Tibial artery (tissue), 4 donors: ENCODE data around the gene LRRC8D.

Experiments used
- DNase-seq, 2 donors: peaks; one replicate each; pipeline ENCODE4 v3.0.0-alpha.2; 2019
- H3K27ac ChIP-seq, 2 donors: fragments of 200-600 bp; sonication (generic) in 1 of 2; 1 replicate in 1 of 2; 2 replicates in 1 of 2; pipeline ENCODE4 v1.5.1; 2018 to 2019; ENCODE audit warnings: mild to moderate bottlenecking in 1 of 2
- H3K27me3 ChIP-seq, 2 donors: fragments of 200-600 bp; sonication (generic) in 1 of 2; one replicate each; pipeline versions ENCODE4 v1.5.1 to v1.6.0; 2016 to 2019
- H3K36me3 ChIP-seq, 3 donors: fragments of 200-600 bp; sonication (generic) in 2 of 3; one replicate each; pipeline ENCODE4 v1.5.1; 2016 to 2019; ENCODE audit warnings: mild to moderate bottlenecking in 2 of 3
- H3K4me1 ChIP-seq, 4 donors: fragments of 200-600 bp; sonication (generic) in 2 of 4; 1 replicate in 3 of 4; 2 replicates in 1 of 4; pipeline ENCODE4 v1.5.1; 2016 to 2019
- H3K4me3 ChIP-seq, 2 donors: fragments of 200-600 bp; sonication (generic) in 1 of 2; 1 replicate in 1 of 2; 2 replicates in 1 of 2; pipeline ENCODE4 v1.5.1; 2018 to 2019; ENCODE audit warnings: mild to moderate bottlenecking in 2 of 2
- H3K9me3 ChIP-seq, 3 donors: fragments of 200-600 bp; sonication (generic) in 1 of 3; one replicate each; pipeline ENCODE4 v1.5.1; 2016 to 2019
- intact Hi-C: fragments of 100-400 bp; cut with DNase I; formaldehyde crosslinking; loops from one replicate; pipeline ENCODE4 v1.15.0; 2023; ENCODE audit warnings: low total_unique reads
- TF ChIP-seq, protein P1 (sequence below), 2 experiments: fragments of 200-600 bp in 1 of 2; fragments of 450-650 bp in 1 of 2; IDR thresholded peaks; one replicate each; pipeline ENCODE4 v1.5.1; 2017 to 2019; ENCODE audit warnings: antibody characterized with exemption in 2 of 2, mild to moderate bottlenecking in 1 of 2, moderate library complexity in 1 of 2

Gene LRRC8D

DNA sequence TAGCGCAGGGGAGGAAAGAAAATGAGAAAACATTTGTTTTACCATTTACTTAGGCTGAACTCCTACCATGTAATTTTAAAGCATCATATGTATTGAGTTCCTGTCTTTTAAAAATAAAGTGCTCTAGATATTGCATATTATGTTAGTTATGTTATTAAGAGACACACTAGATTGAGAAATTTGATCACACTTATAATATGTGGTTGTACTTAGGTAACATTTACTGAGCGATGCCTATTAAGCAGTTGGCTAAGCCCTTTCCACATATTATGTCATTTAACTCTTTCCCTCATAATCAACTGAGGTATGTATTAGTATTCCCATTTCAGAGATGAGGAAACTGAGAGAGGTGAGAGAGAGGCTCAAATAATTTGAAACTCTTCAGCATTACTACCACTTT lies 4.5 kb upstream of the LRRC8D start:
- no peak for DNase-seq
- no peaks in the 10 kb centered on the region for H3K36me3 ChIP-seq
- no peaks in the 10 kb centered on the region for H3K9me3 ChIP-seq
- no peak overlapping the region for H3K27ac ChIP-seq
- intact Hi-C loops, result no loop called here
- peaks cover 0 to 3% of the 10 kb centered on the region in 2 donors for H3K27me3 ChIP-seq
- peaks cover 0 to 8% (median 3%) of the 10 kb centered on the region in 4 donors for H3K4me1 ChIP-seq
- TF ChIP-seq, protein P1, sequence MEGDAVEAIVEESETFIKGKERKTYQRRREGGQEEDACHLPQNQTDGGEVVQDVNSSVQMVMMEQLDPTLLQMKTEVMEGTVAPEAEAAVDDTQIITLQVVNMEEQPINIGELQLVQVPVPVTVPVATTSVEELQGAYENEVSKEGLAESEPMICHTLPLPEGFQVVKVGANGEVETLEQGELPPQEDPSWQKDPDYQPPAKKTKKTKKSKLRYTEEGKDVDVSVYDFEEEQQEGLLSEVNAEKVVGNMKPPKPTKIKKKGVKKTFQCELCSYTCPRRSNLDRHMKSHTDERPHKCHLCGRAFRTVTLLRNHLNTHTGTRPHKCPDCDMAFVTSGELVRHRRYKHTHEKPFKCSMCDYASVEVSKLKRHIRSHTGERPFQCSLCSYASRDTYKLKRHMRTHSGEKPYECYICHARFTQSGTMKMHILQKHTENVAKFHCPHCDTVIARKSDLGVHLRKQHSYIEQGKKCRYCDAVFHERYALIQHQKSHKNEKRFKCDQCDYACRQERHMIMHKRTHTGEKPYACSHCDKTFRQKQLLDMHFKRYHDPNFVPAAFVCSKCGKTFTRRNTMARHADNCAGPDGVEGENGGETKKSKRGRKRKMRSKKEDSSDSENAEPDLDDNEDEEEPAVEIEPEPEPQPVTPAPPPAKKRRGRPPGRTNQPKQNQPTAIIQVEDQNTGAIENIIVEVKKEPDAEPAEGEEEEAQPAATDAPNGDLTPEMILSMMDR (IDR thresholded peaks at IDR 0.05), result no peak
- no peak overlapping the region for H3K4me3 ChIP-seq

DNA sequence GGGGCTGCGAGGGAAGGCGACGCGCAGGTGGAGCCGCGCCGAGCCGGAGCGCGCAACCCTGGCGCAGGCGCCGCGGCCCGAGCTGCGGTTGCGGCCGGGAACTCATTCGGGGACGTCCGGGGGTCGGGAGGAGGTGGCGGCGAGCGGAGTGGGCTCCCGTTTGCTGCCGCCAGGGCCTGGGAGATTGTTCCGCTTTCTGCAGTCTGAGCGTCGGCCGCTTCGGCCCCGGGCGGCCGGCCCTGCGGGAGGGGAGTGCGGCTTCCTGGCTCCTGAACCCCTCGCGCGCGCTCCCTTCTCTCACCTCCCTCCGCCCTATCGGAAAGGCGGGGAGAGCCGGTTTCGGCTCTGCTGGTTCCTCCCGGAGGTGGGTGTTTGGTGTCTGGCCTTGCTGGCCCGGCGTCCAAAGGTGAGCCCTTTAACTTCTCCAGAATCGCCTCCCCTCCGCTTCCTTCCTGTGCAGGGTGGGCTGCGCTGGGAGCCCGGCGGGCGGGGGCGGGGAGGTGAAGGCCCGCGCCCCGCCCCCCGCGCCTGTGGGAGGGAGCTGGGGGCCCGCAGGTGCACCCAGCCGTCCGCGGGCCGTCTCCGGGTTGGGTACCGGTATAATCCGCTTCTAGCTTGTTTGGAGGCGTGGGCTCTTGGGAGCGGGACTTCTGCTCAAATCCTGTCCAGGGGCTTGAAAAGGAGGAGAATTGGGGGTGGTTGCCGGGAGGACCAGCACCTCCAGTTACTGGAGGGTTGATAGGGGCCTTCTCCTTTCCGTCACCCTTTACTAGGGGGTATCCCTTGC lies 683 bp downstream of the LRRC8D start:
- no peaks in the 10 kb centered on the region for H3K9me3 ChIP-seq
- peak in 1 of 2 donors; percentile 67 for DNase-seq

DNA sequence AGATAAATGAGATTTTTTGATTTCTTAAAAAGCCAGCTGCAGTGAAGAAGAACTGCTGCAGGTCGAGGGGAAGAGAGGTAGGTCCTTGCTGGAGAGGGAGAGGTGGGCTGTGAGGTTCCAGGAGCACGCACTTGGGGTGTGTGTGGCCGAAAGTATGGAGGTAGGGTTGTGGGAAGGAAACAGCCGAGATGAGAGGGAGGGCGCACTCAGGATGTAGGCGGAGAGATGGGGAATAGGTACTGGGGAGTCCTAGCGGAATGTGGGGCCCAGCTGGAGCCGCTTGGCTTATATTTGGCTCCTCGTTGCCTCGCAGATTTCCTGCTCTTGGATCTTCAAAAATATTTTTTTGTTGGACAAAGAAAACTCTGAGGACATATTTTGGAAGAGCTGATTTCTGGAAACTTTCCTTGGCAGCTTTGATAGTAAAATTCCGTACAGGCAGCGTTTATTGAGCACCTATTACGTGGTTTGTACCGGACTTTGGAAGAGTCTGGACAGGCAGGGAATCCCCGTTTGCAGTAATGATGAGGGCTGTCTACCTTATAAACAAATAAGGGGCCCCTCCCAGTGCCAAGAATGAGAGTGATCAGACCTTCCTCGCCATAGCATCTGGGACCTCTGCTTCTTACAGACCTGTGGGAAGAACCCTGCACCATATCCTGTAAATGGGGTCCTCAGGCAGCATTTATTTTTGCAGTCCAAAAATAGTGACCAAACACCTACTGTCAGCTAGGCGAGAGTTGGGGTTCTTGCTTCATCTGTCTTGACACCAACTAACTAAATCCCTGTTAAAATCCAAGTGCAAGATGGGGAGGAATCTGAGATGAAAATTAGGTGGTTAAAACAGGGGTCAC lies 1.5 kb downstream of the LRRC8D start:
- peaks cover 0 to 3% of the 10 kb centered on the region in 2 donors for H3K27me3 ChIP-seq
- no peak for DNase-seq
- H3K27ac ChIP-seq, result no peak overlapping the region
- H3K4me1 ChIP-seq, result peaks cover 0 to 16% (median 8%) of the 10 kb centered on the region in 4 donors
- TF ChIP-seq, protein P1 (IDR thresholded peaks at IDR 0.05), result no peak
- H3K4me3 ChIP-seq, result peak overlapping the region; percentile 64 to 74
- H3K36me3 ChIP-seq, result no peaks in the 10 kb centered on the region
- intact Hi-C loops, result no loop called here
- no peaks in the 10 kb centered on the region for H3K9me3 ChIP-seq

More for the DNA sequence above, 683 bp downstream of the LRRC8D start:
- Histone ChIP-seq H3K27me3 (peaks cover 0 to 3% of the 10 kb centered on the region in 2 donors), H3K4me3 (peak overlapping the region; percentile 64 to 74), H3K4me1 (peaks cover 0 to 16% (median 8%) of the 10 kb centered on the region in 4 donors), H3K36me3 (no peaks in the 10 kb centered on the region), H3K27ac (peak overlapping the region; percentile 55 to 58)
- intact Hi-C loops, result no loop called here
- TF ChIP-seq, protein P1 (IDR thresholded peaks at IDR 0.05), result no peak

DNA sequence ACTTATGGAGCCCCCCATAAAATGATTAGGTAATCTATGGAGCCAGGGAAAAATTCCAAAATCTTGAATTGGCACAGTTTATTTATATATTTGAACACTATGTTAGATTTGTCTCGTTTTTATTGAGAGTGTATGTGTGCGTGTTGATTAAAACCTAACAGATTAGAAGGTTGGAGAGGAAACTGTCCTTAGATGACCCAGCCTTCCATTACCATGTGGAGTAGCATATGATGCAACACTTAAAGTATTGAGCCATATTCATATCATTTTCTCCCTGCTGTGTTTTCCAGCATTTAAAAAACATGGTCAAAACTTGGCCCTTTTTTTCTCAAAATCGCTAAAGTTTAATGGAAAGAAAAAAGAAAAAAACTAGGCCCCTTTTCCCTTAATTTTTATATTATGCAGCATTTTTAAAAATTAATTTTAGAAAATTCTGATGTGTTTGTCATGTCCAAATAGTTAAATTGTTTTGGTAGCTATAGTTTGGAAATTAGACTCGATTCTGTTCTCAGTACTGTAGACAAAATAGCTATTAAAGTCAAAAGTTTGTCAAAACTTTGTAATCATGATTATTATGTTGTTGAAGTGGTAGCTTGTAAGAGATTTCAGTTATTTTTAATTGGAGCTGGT lies 2.3 kb downstream of the LRRC8D start:
- no peak overlapping the region for H3K4me3 ChIP-seq
- TF ChIP-seq, protein P1 (IDR thresholded peaks at IDR 0.05), result no peak
- peaks cover 0 to 16% (median 8%) of the 10 kb centered on the region in 4 donors for H3K4me1 ChIP-seq
- intact Hi-C loops, result no loop called here
- no peak overlapping the region for H3K27ac ChIP-seq
- H3K27me3 ChIP-seq, result no peaks in the 10 kb centered on the region
- DNase-seq, result no peak
- no peaks in the 10 kb centered on the region for H3K36me3 ChIP-seq
- H3K9me3 ChIP-seq, result no peaks in the 10 kb centered on the region

DNA sequence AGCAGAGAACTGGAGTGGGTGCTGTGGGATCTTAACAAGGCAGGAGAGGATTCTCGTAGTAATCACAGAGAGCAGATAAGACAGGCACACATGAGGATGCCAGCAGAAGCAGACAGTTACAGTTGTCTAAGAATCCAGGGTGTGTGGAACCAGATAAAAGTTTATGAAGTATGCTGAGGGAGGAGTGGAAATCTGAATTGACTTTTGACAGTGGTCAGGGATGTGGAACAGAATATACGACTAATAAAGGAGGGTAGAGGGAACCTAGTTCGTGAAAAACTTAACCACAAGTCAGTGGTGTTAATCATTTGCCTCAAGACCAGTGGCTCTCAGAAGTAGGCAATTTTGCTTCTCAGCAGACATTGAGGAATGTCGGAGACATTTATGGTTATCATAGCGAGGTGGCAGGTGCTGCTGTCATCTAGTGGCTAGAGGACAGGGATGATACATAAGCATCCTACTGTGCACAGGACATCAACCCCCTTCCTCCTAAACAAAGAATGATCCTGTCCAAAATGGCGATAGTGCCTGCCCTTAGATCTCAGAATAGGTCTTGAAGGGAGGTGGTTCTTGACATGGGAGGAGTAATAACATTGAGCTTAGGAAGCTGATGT lies 3.0 kb downstream of the LRRC8D start:
- DNase-seq, result no peak
- no peak overlapping the region for H3K4me3 ChIP-seq
- H3K27me3 ChIP-seq, result no peaks in the 10 kb centered on the region
- TF ChIP-seq, protein P1 (IDR thresholded peaks at IDR 0.05), result no peak
- intact Hi-C loops, result no loop called here
- no peaks in the 10 kb centered on the region for H3K36me3 ChIP-seq
- H3K27ac ChIP-seq, result no peak overlapping the region
- H3K9me3 ChIP-seq, result no peaks in the 10 kb centered on the region
- H3K4me1 ChIP-seq, result peaks cover 0 to 16% (median 8%) of the 10 kb centered on the region in 4 donors
